GM12878 (cell line): ENCODE data around the gene AMMECR1. TPM values are rescaled to one million over a fixed set of nuclear protein-coding genes. Genes with fewer than 3 reads are reported as not detected.

ENCODE experiments used
- ATAC-seq: fragments of 200-7000 bp; cut with Tn5 transposase; 3 replicates; pipeline ENCODE4 v1.9.1; 2020; ENCODE audit warnings: mild to moderate bottlenecking, moderate library complexity
- BruUV-seq: library from RNA; stranded (reverse); fragments of 400-500 nt; replicated peaks from 2 replicates; lab custom pipeline; 2021; lab: Mats Ljungman, UMichigan
- CTCF ChIA-PET: fragments of 300-600 bp; sonication (Branson Sonifier 250); formaldehyde crosslinking; extraction: SDS; loops from one replicate; lab custom pipeline; 2021; ENCODE audit warnings: inconsistent platforms; lab: Yijun Ruan, JAX
- POLR2A ChIA-PET: fragments of 350-600 bp; formaldehyde crosslinking; extraction: SDS; loops from one replicate; lab custom pipeline; 2021; ENCODE audit warnings: inconsistent platforms; lab: Charles Lee
- RAD21 ChIA-PET: fragments of 300-600 bp; sonication (Branson Sonifier 250); formaldehyde crosslinking; loops from one replicate; lab custom pipeline; 2023; ENCODE audit warnings: antibody characterized with exemption; ENCODE audit not compliant: unreplicated experiment; lab: Charles Lee
- SMC1A ChIA-PET: fragments of 300-600 bp; sonication (Branson Sonifier 250); formaldehyde crosslinking; loops from one replicate; lab custom pipeline; 2023; ENCODE audit not compliant: unreplicated experiment, uncharacterized antibody; lab: Charles Lee
- DNase-seq: peaks from one replicate; pipeline ENCODE4 v3.0.0-alpha.2; 2011; ENCODE audit warnings: low read depth, low spot score
- FAIRE-seq: peaks from 3 replicates; lab custom pipeline; 2011; peaks lifted over from hg19 to GRCh38; lab: Jason Lieb, UNC
- H2AFZ ChIP-seq: 2 replicates; pipeline ENCODE4 v1.6.0; 2011; ENCODE audit warnings: low read depth, low read length, control low read depth; ENCODE audit not compliant: control insufficient read depth
- H3K27ac ChIP-seq: 2 replicates; pipeline ENCODE4 v1.5.1; 2011; ENCODE audit warnings: control low read depth; ENCODE audit not compliant: control insufficient read depth, insufficient read depth
- H3K27me3 ChIP-seq, 2 experiments: replicated peaks in 1 of 2; 2 replicates each; pipeline versions ENCODE4 v1.6.0 to v1.6.1; 2011; ENCODE audit warnings: low read length in 1 of 2; ENCODE audit not compliant: control insufficient read depth in 2 of 2, insufficient read depth in 2 of 2
- H3K36me3 ChIP-seq, 2 experiments: 2 replicates each; pipeline ENCODE4 v1.5.1; 2011; ENCODE audit warnings: low read length in 1 of 2; ENCODE audit not compliant: control insufficient read depth in 2 of 2, insufficient read depth in 2 of 2
- H3K4me1 ChIP-seq: 2 replicates; pipeline ENCODE4 v1.6.1; 2011; ENCODE audit warnings: mild to moderate bottlenecking, low read length, moderate library complexity, mixed read lengths; ENCODE audit not compliant: control insufficient read depth, insufficient read depth
- H3K4me2 ChIP-seq: 2 replicates; pipeline ENCODE4 v1.6.0; 2011; ENCODE audit warnings: control low read depth; ENCODE audit not compliant: control insufficient read depth, insufficient read depth
- H3K4me3 ChIP-seq: fragments of 200-600 bp; sonication (generic); 2 replicates; pipeline ENCODE4 v1.5.1; 2016
- H3K79me2 ChIP-seq: 2 replicates; pipeline ENCODE4 v1.6.0; 2011; ENCODE audit warnings: low read length; ENCODE audit not compliant: control insufficient read depth, insufficient read depth
- H3K9ac ChIP-seq: 2 replicates; pipeline ENCODE4 v1.8.0; 2011; ENCODE audit warnings: low read length, control low read depth, mixed read lengths; ENCODE audit not compliant: control insufficient read depth, insufficient read depth
- H3K9me3 ChIP-seq: replicated peaks from 3 replicates; pipeline ENCODE4 v1.5.1; 2011; ENCODE audit warnings: mild to moderate bottlenecking, low read length; ENCODE audit not compliant: control insufficient read depth, insufficient read depth
- H4K20me1 ChIP-seq: 2 replicates; pipeline ENCODE4 v1.6.0; 2011; ENCODE audit not compliant: control insufficient read depth, insufficient read depth
- CBX3 ChIP-seq: fragments of 200-600 bp; sonication (generic); IDR thresholded peaks from 2 replicates; pipeline ENCODE4 v1.6.1; 2016; ENCODE audit warnings: low read depth, borderline replicate concordance
- FOXM1 ChIP-seq: IDR thresholded peaks from 2 replicates; pipeline ENCODE4 v1.6.1; 2012; ENCODE audit warnings: low read depth, mild to moderate bottlenecking, inconsistent platforms, low read length, moderate library complexity
- HDGF ChIP-seq: fragments of 450-650 bp; IDR thresholded peaks from 2 replicates; pipeline ENCODE4 v1.6.1; 2016; ENCODE audit warnings: antibody characterized with exemption
- NFXL1 ChIP-seq: fragments of 450-650 bp; IDR thresholded peaks from 2 replicates; pipeline ENCODE4 v1.6.1; 2017; ENCODE audit warnings: antibody characterized with exemption, mild to moderate bottlenecking, borderline replicate concordance
- PML ChIP-seq: IDR thresholded peaks from 2 replicates; pipeline ENCODE4 v1.6.1; 2012; ENCODE audit warnings: low read length, inconsistent platforms
- RELA ChIP-seq: fragments of 450-650 bp; IDR thresholded peaks from 2 replicates; pipeline ENCODE4 v1.8.0; 2014; ENCODE audit warnings: borderline replicate concordance; ENCODE audit not compliant: partially characterized antibody
- WGBS: methylation state at CpG from one replicate; pipeline ENCODE4 v1.1.6; 2016; ENCODE audit warnings: low lambda C conversion rate; ENCODE audit not compliant: insufficient replicate concordance, insufficient coverage; ENCODE audit errors: missing lambda C conversion rate; 5-methylcytosine and 5-hydroxymethylcytosine counted together
- in situ Hi-C: fragments of 300-500 bp; cut with MboI; formaldehyde crosslinking; loops from 9 replicates; pipeline ENCODE4 v1.14.3; 2018; ENCODE audit warnings: mixed read lengths
- intact Hi-C: fragments of 100-400 bp; cut with micrococcal nuclease; formaldehyde crosslinking; loops from one replicate; pipeline ENCODE4 v1.14.2; 2022; ENCODE audit not compliant: unreplicated experiment
- polyA plus RNA-seq, 11 experiments: library from polyadenylated mRNA; depleted of rRNA in 4 of 11; unstranded in 6 of 11; stranded (reverse) in 5 of 11; fragments of >200 nt; fragmentation: Nextera tagmentation in 4 of 11; fragmentation: Illumina TruSeq in 1 of 11; extraction: Ambion mirVana in 4 of 11; extraction: Trizol in 1 of 11; gene quantifications; 1 replicate in 1 of 11; 2 replicates in 10 of 11; pipeline versions ENCODE4 v1.2.1 to v1.2.3, GENCODE V29; 2011 to 2016; ENCODE audit warnings: inconsistent platforms in 2 of 11, missing spikeins in 2 of 11, low read depth in 1 of 11
- total RNA-seq, 4 experiments: library from RNA; depleted of rRNA in 3 of 4; stranded (reverse); fragments of >200 nt in 3 of 4; fragmentation: Illumina TruSeq in 1 of 4; extraction: Trizol in 1 of 4; gene quantifications; 2 replicates each; pipeline versions ENCODE4 v1.2.1 to v1.2.3, GENCODE V29; 2013 to 2021

The AMMECR1 gene
- total and polyA plus RNA-seq, 10 of the 15 experiments (the other 5 are each of a cell fraction or from before 2014, with no cell fraction given), result 4.9 to 25.6 (median 10.7) TPM

DNA sequence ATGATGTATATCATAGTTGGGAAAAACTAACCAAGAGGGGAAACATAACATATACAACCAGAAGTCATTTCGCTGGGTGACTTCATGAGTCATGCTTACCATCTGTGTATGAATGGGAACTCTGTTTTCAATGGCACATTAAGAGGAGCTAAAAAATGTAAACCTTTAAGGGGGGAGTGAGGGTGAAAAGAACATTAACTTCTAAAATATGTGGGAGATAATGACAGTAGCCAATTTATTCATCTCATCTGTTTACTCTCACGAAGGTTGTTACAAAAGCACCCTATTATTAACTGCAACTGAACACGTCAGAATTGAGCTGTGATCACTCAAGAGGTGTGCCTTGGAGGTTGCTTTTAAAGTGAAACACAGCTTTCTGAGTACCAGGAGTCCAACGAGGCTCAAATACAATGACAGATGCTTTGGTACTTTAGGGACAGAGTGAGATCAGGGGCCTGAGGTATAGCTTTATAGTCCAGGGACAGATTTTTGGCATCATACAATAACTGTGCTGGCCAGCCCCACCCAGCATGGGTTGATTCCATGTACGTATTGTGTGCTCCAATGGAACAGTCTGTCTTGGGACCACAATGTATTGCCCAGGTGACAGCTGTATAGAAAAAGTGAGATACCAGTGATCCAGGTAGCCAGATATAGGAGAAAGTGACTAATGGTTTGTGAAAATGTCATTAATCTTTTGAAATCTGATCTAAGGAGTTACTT lies 107.3 kb downstream of the AMMECR1 start:
- DNase-seq, result no peak
- Histone ChIP-seq H4K20me1 (no peaks in the 10 kb centered on the region), H3K27me3 (no peaks in the 10 kb centered on the region), H3K9me3 (no peaks in the 10 kb centered on the region), H3K4me1 (no peaks in the 10 kb centered on the region), H3K27ac (no peak overlapping the region), H3K36me3 (no peaks in the 10 kb centered on the region), H3K4me3 (no peak overlapping the region), H3K4me2 (no peak overlapping the region), H2AFZ (no peak overlapping the region), H3K79me2 (no peaks in the 10 kb centered on the region), H3K9ac (no peak overlapping the region)
- intact Hi-C loops (no loop called here), in situ Hi-C loops (no loop called here)
- RAD21 ChIA-PET, result no interaction called here
- CTCF ChIA-PET, result interaction anchor here (0.6 to 1.2 kb wide), 2 partner anchors 11 to 13 kb away, joined by 4 to 6 read pairs; no protein-coding TSS in a partner anchor
- no TSS peak for BruUV-seq
- WGBS, result 41% methylated on average over 5 of the region's 5 CpGs
- no peak for ATAC-seq
- TF ChIP-seq PML, result no peak
- no peak for TF ChIP-seq NFXL1
- no peak for TF ChIP-seq RELA
- POLR2A ChIA-PET, result no interaction called here
- SMC1A ChIA-PET, result interaction anchor here (0.6 to 1.3 kb wide), 5 partner anchors 9 to 197 kb away, joined by 3 read pairs; no protein-coding TSS in a partner anchor
- FAIRE-seq, result no peak

DNA sequence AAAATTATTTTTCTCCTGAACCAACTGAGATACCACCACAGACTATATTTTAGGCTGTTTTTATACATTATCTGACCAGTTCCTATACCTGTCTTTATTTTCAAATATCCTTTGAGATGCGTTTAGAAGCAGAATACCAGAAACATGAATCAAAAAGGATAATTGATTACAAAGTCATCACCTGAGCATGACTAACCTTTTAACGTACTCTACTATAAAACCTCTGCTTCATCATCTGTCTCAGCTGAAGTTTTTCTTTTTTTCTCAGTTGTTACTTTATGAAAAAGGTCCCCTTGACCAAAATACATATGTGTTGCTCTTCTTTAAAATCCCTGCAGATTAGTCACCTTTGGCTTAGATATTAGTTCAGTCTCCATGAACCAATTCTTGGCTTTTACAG lies 109.8 kb downstream of the AMMECR1 start:
- intact Hi-C loops, result no loop called here
- no peaks in the 10 kb centered on the region for H4K20me1 ChIP-seq
- WGBS, result 46% methylated on average over 2 of the region's 2 CpGs
- no peak overlapping the region for H3K4me2 ChIP-seq
- H3K4me3 ChIP-seq, result no peak overlapping the region
- H3K27ac ChIP-seq, result no peak overlapping the region
- no peak for TF ChIP-seq FOXM1
- no peak for TF ChIP-seq CBX3
- TF ChIP-seq HDGF, result no peak
- RAD21 ChIA-PET, result no interaction called here
- no peaks in the 10 kb centered on the region for H3K9me3 ChIP-seq
- POLR2A ChIA-PET, result no interaction called here
- CTCF ChIA-PET, result interaction anchor here (0.9 to 1.2 kb wide), 2 partner anchors 10 to 52 kb away, joined by 3 read pairs; no protein-coding TSS in a partner anchor
- H3K9ac ChIP-seq, result no peak overlapping the region
- ATAC-seq (no peak), DNase-seq (no peak), FAIRE-seq (no peak)
- in situ Hi-C loops, result no loop called here
- no peaks in the 10 kb centered on the region for H3K4me1 ChIP-seq
- SMC1A ChIA-PET, result no interaction called here
- no peaks in the 10 kb centered on the region for H3K27me3 ChIP-seq
- H3K36me3 ChIP-seq, result no peaks in the 10 kb centered on the region
- no peaks in the 10 kb centered on the region for H3K79me2 ChIP-seq
- no TSS peak for BruUV-seq
- H2AFZ ChIP-seq, result no peak overlapping the region
